H1 (cell line): ENCODE data around the gene TMEM243. TPM values are rescaled to one million over a fixed set of nuclear protein-coding genes. Genes with fewer than 3 reads are reported as not detected.

ENCODE experiments used
- CHD7 ChIP-seq: fragments of 300-600 bp; sonication (generic); IDR thresholded peaks from 2 replicates; pipeline ENCODE4 v1.7.1; 2012; ENCODE audit warnings: low read length, moderate library complexity, mild to moderate bottlenecking, inconsistent platforms; ENCODE audit not compliant: insufficient replicate concordance
- JUND ChIP-seq: IDR thresholded peaks from 2 replicates; pipeline ENCODE4 v1.6.1; 2011; ENCODE audit warnings: mild to moderate bottlenecking, improper control_type of control experiment, low read length
- USF2 ChIP-seq: IDR thresholded peaks from 2 replicates; pipeline ENCODE4 v1.6.1; 2011; ENCODE audit warnings: low read length, improper control_type of control experiment
- polyA plus RNA-seq, 7 experiments: library from polyadenylated mRNA; depleted of rRNA in 3 of 7; stranded (reverse) in 5 of 7; unstranded in 2 of 7; fragments of >200 nt in 5 of 7; fragments of 200-250 nt in 2 of 7; gene quantifications; 1 replicate in 5 of 7; 2 replicates in 1 of 7; 4 replicates in 1 of 7; pipeline versions ENCODE4 v1.2.1 to v1.2.3, GENCODE V29; 2011 to 2013; ENCODE audit warnings: missing spikeins in 2 of 7, mixed read lengths in 2 of 7
- total RNA-seq: library from RNA; stranded (reverse); fragmentation: NEBNext Ultra II Directional; extraction: Animal tissue kit (Norgen Biotek cat#: 25700); gene quantifications from 2 replicates; pipeline ENCODE4 v1.2.1, GENCODE V29; 2021

The TMEM243 gene
- total and polyA plus RNA-seq, 2 of the 8 experiments (the other 6 are each of a cell fraction or from before 2014, with no cell fraction given) = 23.7 to 27.6 TPM

GRCh38 chr7:87164433-87164832 is 55.1 kb downstream of the TMEM243 start (continued):
- TF ChIP-seq CHD7 (no peak), JUND (no peak), USF2 (no peak)
- TF ChIP-seq, all 59 proteins: peak for 0
